HCT116 (cell line): ENCODE data around the gene PCIF1.
A peak's percentile ranks its signal among the peaks of the same experiment; 100 is the strongest.

Experiments used
- CBX3 ChIP-seq: IDR thresholded peaks from 2 replicates; pipeline ENCODE4 v1.6.1; 2012; ENCODE audit warnings: low read depth
- CTCF ChIP-seq, 3 experiments: fragments of 200-600 bp in 1 of 3; sonication (generic) in 1 of 3; IDR thresholded peaks in 2 of 3; conservative IDR thresholded peaks in 1 of 3; 2 replicates each; pipeline ENCODE4 v1.5.1; 2012 to 2017; ENCODE audit warnings: low read depth in 2 of 3, low read length in 2 of 3, antibody characterized with exemption in 1 of 3, borderline replicate concordance in 1 of 3, control low read depth in 1 of 3, mild to moderate bottlenecking in 1 of 3, mixed read lengths in 1 of 3, mixed run types in 1 of 3, moderate library complexity in 1 of 3; ENCODE audit not compliant: insufficient read depth in 1 of 3
- EZH2 ChIP-seq: fragments of 200-600 bp; sonication (generic); IDR thresholded peaks from 2 replicates; pipeline ENCODE4 v1.6.1; 2017; ENCODE audit warnings: antibody characterized with exemption, mixed run types
- POLR2AphosphoS5 ChIP-seq: IDR thresholded peaks from 2 replicates; pipeline ENCODE4 v1.6.1; 2011; ENCODE audit warnings: mild to moderate bottlenecking, low read depth, low read length, moderate library complexity
- SRF ChIP-seq: IDR thresholded peaks from 2 replicates; pipeline ENCODE4 v1.6.1; 2012; ENCODE audit warnings: low read depth

- TF ChIP-seq CTCF (IDR thresholded peaks at IDR 0.05 in 2 of 3, conservative IDR thresholded peaks at IDR 0.05 in 1 of 3; ENCODE audit: borderline replicate concordance in 1 of 3, insufficient read depth in 1 of 3, low read depth in 2 of 3, low read length in 2 of 3) (peak in 1 of 3 experiments; percentile 29; a peak in 2 of 6 replicates), SRF (no peak), CBX3 (no peak), EZH2 (no peak), POLR2AphosphoS5 (no peak)
Observed at GRCh38 chr20:45892049-45892825, 42.2 kb upstream of the PCIF1 start.
